DMS 273 (cell line): ENCODE results near the gene SRBD1.

Experiments
- DNase-seq: peaks from one replicate; lab custom pipeline; 2025; ENCODE audit not compliant: unreplicated experiment; lab: John Stamatoyannopoulos, UW

Gene SRBD1

GRCh38 chr2:45637440-45637839 lies 26.4 kb upstream of the SRBD1 start:
- no peak for DNase-seq

GRCh38 chr2:45636008-45636407 lies 24.9 kb upstream of the SRBD1 start:
- no peak for DNase-seq

- no peak for DNase-seq
Observed at GRCh38 chr2:45634223-45634622, 23.2 kb upstream of the SRBD1 start.

GRCh38 chr2:45631955-45632354 lies 20.9 kb upstream of the SRBD1 start:
- DNase-seq, result no peak

- no peak for DNase-seq
Observed at GRCh38 chr2:45631319-45631718, 20.3 kb upstream of the SRBD1 start.

- no peak for DNase-seq
Observed at GRCh38 chr2:45629971-45630370, 18.9 kb upstream of the SRBD1 start.

GRCh38 chr2:45627911-45628310 lies 16.8 kb upstream of the SRBD1 start:
- no peak for DNase-seq

GRCh38 chr2:45626387-45627221 lies 15.5 kb upstream of the SRBD1 start:
- DNase-seq, result no peak

GRCh38 chr2:45625824-45626223 lies 14.8 kb upstream of the SRBD1 start:
- DNase-seq, result no peak

GRCh38 chr2:45623098-45623497 lies 12.0 kb upstream of the SRBD1 start:
- DNase-seq, result no peak

- no peak for DNase-seq
Observed at GRCh38 chr2:45622336-45623075, 11.4 kb upstream of the SRBD1 start.

GRCh38 chr2:45617496-45617895 lies 6.4 kb upstream of the SRBD1 start:
- no peak for DNase-seq

- peak; percentile 13 for DNase-seq
Observed at GRCh38 chr2:45616658-45617411, 5.8 kb upstream of the SRBD1 start.

- no peak for DNase-seq
Observed at GRCh38 chr2:45614871-45615415, 3.9 kb upstream of the SRBD1 start.

GRCh38 chr2:45614330-45614729 lies 3.3 kb upstream of the SRBD1 start:
- no peak for DNase-seq

- no peak for DNase-seq
Observed at GRCh38 chr2:45612731-45613130, 1.7 kb upstream of the SRBD1 start.

GRCh38 chr2:45612285-45612684 lies 1.2 kb upstream of the SRBD1 start:
- DNase-seq, result no peak

- peak; percentile 82 for DNase-seq
Observed at GRCh38 chr2:45610281-45611019, 617 bp downstream of the SRBD1 start.

- peak; percentile 65 for DNase-seq
Observed at GRCh38 chr2:45607701-45608100, 3.4 kb downstream of the SRBD1 start.

- DNase-seq, result no peak
Observed at GRCh38 chr2:45606796-45607195, 4.3 kb downstream of the SRBD1 start.

- no peak for DNase-seq
Observed at GRCh38 chr2:45605116-45605515, 6.0 kb downstream of the SRBD1 start.
